IMR-90 (cell line): ENCODE data around the gene TANK. TPM values are rescaled to one million over a fixed set of nuclear protein-coding genes. Genes with fewer than 3 reads are reported as not detected.

Experiments
- ATAC-seq: fragments of 200-7000 bp; cut with Tn5 transposase; 2 replicates; pipeline ENCODE4 v1.9.1; 2020; ENCODE audit warnings: low read depth, mild to moderate bottlenecking, moderate library complexity
- BruUV-seq: library from RNA; stranded (reverse); fragments of 400-500 nt; replicated peaks from 2 replicates; lab custom pipeline; 2021; lab: Mats Ljungman, UMichigan
- CTCF ChIA-PET: fragments of 300-600 bp; formaldehyde crosslinking; extraction: SDS; loops from one replicate; lab custom pipeline; 2021; ENCODE audit warnings: antibody characterized with exemption; lab: Yijun Ruan, JAX
- POLR2A ChIA-PET: fragments of 300-600 bp; sonication (Branson Sonifier 250); formaldehyde crosslinking; loops from one replicate; lab custom pipeline; 2022; ENCODE audit warnings: antibody characterized with exemption; ENCODE audit not compliant: unreplicated experiment; lab: Charles Lee
- DNase-seq: peaks from one replicate; pipeline ENCODE4 v3.0.0; 2013
- H2AFZ ChIP-seq: replicated peaks from 2 replicates; pipeline ENCODE3; 2013; ENCODE audit warnings: low read length, mild to moderate bottlenecking; ENCODE audit not compliant: poor library complexity
- H2AK5ac ChIP-seq: 2 replicates; pipeline ENCODE4 v1.6.1; 2013; ENCODE audit warnings: low read depth, low read length, inconsistent platforms
- H2AK9ac ChIP-seq: replicated peaks from 2 replicates; pipeline ENCODE3; 2013; ENCODE audit warnings: mild to moderate bottlenecking, low read depth, low read length, moderate library complexity; ENCODE audit not compliant: poor library complexity
- H2BK120ac ChIP-seq: 2 replicates; pipeline ENCODE4 v1.6.1; 2013; ENCODE audit warnings: low read depth, low read length, inconsistent platforms
- H2BK15ac ChIP-seq: 3 replicates; pipeline ENCODE4 v1.6.1; 2013; ENCODE audit warnings: low read depth, low read length, inconsistent platforms
- H2BK20ac ChIP-seq: 2 replicates; pipeline ENCODE4 v1.6.1; 2013; ENCODE audit warnings: low read depth, mild to moderate bottlenecking, inconsistent platforms, low read length, moderate library complexity
- H2BK5ac ChIP-seq: 2 replicates; pipeline ENCODE4 v1.6.1; 2013; ENCODE audit warnings: mild to moderate bottlenecking, low read depth, low read length, inconsistent platforms; ENCODE audit not compliant: poor library complexity, severe bottlenecking
- H3K14ac ChIP-seq: replicated peaks from 2 replicates; pipeline ENCODE4 v1.6.1; 2013; ENCODE audit warnings: low read depth, low read length, inconsistent platforms
- H3K18ac ChIP-seq: 2 replicates; pipeline ENCODE4 v1.6.1; 2013; ENCODE audit warnings: low read depth, low read length, control low read depth
- H3K23ac ChIP-seq: 2 replicates; pipeline ENCODE4 v1.6.1; 2013; ENCODE audit warnings: low read depth, low read length, inconsistent platforms
- H3K27ac ChIP-seq: 2 replicates; pipeline ENCODE4 v1.5.1; 2013; ENCODE audit warnings: mild to moderate bottlenecking, control low read depth, low read length; ENCODE audit not compliant: insufficient read depth
- H3K27me3 ChIP-seq: 2 replicates; pipeline ENCODE4 v1.6.1; 2013; ENCODE audit warnings: low read length; ENCODE audit not compliant: control insufficient read depth, insufficient read depth
- H3K36me3 ChIP-seq: 2 replicates; pipeline ENCODE4 v1.6.1; 2013; ENCODE audit warnings: low read length, mixed read lengths; ENCODE audit not compliant: control insufficient read depth, insufficient read depth
- H3K4ac ChIP-seq: 2 replicates; pipeline ENCODE4 v1.6.1; 2013; ENCODE audit warnings: low read depth, low read length, inconsistent platforms
- H3K4me1 ChIP-seq: 2 replicates; pipeline ENCODE4 v1.6.1; 2013; ENCODE audit warnings: low read length, mixed read lengths; ENCODE audit not compliant: control insufficient read depth, insufficient read depth
- H3K4me2 ChIP-seq: 2 replicates; pipeline ENCODE4 v1.6.1; 2013; ENCODE audit warnings: low read depth, mild to moderate bottlenecking, control low read depth, low read length, moderate library complexity
- H3K4me3 ChIP-seq: 2 replicates; pipeline ENCODE4 v1.5.1; 2013; ENCODE audit warnings: low read depth, mild to moderate bottlenecking, control low read depth, low read length, moderate library complexity; ENCODE audit not compliant: insufficient read depth
- H3K56ac ChIP-seq: 2 replicates; pipeline ENCODE4 v1.6.1; 2013; ENCODE audit warnings: low read length, inconsistent platforms; ENCODE audit not compliant: insufficient read depth; ENCODE audit errors: extremely low read depth
- H3K79me1 ChIP-seq, 2 experiments: 2 replicates each; pipeline ENCODE4 v1.6.1; 2013; ENCODE audit warnings: low read length in 2 of 2, inconsistent platforms in 1 of 2, low read depth in 1 of 2
- H3K9ac ChIP-seq: 2 replicates; pipeline ENCODE4 v1.6.1; 2013; ENCODE audit warnings: low read depth, low read length, control low read depth
- H3K9me1 ChIP-seq: 2 replicates; pipeline ENCODE4 v1.6.1; 2013; ENCODE audit warnings: low read length, inconsistent platforms; ENCODE audit not compliant: insufficient read depth
- H3K9me3 ChIP-seq: 2 replicates; pipeline ENCODE4 v1.6.1; 2013; ENCODE audit warnings: low read length; ENCODE audit not compliant: control insufficient read depth, insufficient read depth
- H4K20me1 ChIP-seq: 2 replicates; pipeline ENCODE4 v1.6.1; 2013; ENCODE audit warnings: low read length, inconsistent platforms; ENCODE audit not compliant: insufficient read depth
- H4K5ac ChIP-seq: 2 replicates; pipeline ENCODE4 v1.6.1; 2013; ENCODE audit warnings: mild to moderate bottlenecking, low read depth, low read length, control low read depth
- H4K8ac ChIP-seq, 2 experiments: 2 replicates each; pipeline ENCODE4 v1.6.1; 2013; ENCODE audit warnings: low read depth in 2 of 2, low read length in 2 of 2, control low read depth in 1 of 2, inconsistent platforms in 1 of 2
- H4K91ac ChIP-seq: 2 replicates; pipeline ENCODE4 v1.6.1; 2013; ENCODE audit warnings: low read depth, low read length, inconsistent platforms; ENCODE audit not compliant: insufficient read depth
- BHLHE40 ChIP-seq: fragments of 150-350 bp; IDR thresholded peaks from 2 replicates; pipeline ENCODE4 v1.6.1; 2016; ENCODE audit warnings: mild to moderate bottlenecking, low read depth, low read length
- CTCF ChIP-seq: conservative IDR thresholded peaks from 2 replicates; pipeline ENCODE4 v1.5.1; 2012; ENCODE audit warnings: mild to moderate bottlenecking, low read depth, low read length, improper control_type of control experiment
- ELK1 ChIP-seq: fragments of 150-350 bp; IDR thresholded peaks from 2 replicates; pipeline ENCODE4 v1.6.1; 2016; ENCODE audit warnings: low read depth, mild to moderate bottlenecking, low read length, moderate library complexity, borderline replicate concordance
- FOS ChIP-seq: fragments of 150-350 bp; IDR thresholded peaks from 2 replicates; pipeline ENCODE4 v1.6.1; 2016; ENCODE audit warnings: low read depth, low read length
- MAZ ChIP-seq: IDR thresholded peaks from 2 replicates; pipeline ENCODE4 v1.6.1; 2012; ENCODE audit warnings: low read depth, mild to moderate bottlenecking, low read length, improper control_type of control experiment, moderate library complexity, borderline replicate concordance
- MXI1 ChIP-seq: IDR thresholded peaks from 2 replicates; pipeline ENCODE4 v1.6.1; 2012; ENCODE audit warnings: low read depth, mild to moderate bottlenecking, low read length, moderate library complexity, borderline replicate concordance
- NFE2L2 ChIP-seq: fragments of 150-350 bp; IDR thresholded peaks from 2 replicates; pipeline ENCODE4 v1.6.1; 2016; ENCODE audit warnings: low read depth, mild to moderate bottlenecking, low read length
- RFX5 ChIP-seq: IDR thresholded peaks from 2 replicates; pipeline ENCODE4 v1.8.0; 2012; ENCODE audit warnings: low read depth, mild to moderate bottlenecking, low read length, moderate library complexity
- WGBS, 2 experiments: methylation state at CpG; one replicate each; pipeline versions ENCODE4 v1.1.5 to v1.1.7; 2013; ENCODE audit warnings: missing lambda C conversion rate in 2 of 2; ENCODE audit not compliant: insufficient read length in 1 of 2; ENCODE audit errors: extremely low coverage in 2 of 2; 5-methylcytosine and 5-hydroxymethylcytosine counted together
- dilution Hi-C: fragments of 300-500 bp; cut with HindIII; formaldehyde crosslinking; loops from one replicate; pipeline ENCODE4 v1.14.3; 2018; ENCODE audit warnings: low sequenced_read_pairs; ENCODE audit not compliant: unreplicated experiment
- in situ Hi-C: fragments of 300-500 bp; cut with MboI; formaldehyde crosslinking; loops from 3 replicates; pipeline ENCODE4 v1.14.3; 2019; ENCODE audit warnings: low sequenced_read_pairs, inconsistent platforms, mixed read lengths
- intact Hi-C: fragments of 100-400 bp; cut with micrococcal nuclease; formaldehyde crosslinking; loops from 2 replicates; pipeline ENCODE4 v1.10.0; 2022
- polyA plus RNA-seq, 3 experiments: library from polyadenylated mRNA; depleted of rRNA; stranded (reverse); fragments of >200 nt; gene quantifications; 2 replicates each; pipeline ENCODE4 v1.2.3, GENCODE V29; 2012; ENCODE audit warnings: low replicate concordance in 1 of 3
- total RNA-seq: library from RNA; depleted of rRNA; stranded (reverse); fragments of >200 nt; gene quantifications from 2 replicates; pipeline ENCODE4 v1.2.3, GENCODE V29; 2012

TANK gene
- total and polyA plus RNA-seq, 2 of the 4 experiments (the other 2 are of a cell fraction): 25.4 to 41.9 TPM

- dilution Hi-C loops (no loop called here), intact Hi-C loops (no loop called here)
Measured at GRCh38 chr2:161112908-161113307, 47.3 kb upstream of the TANK start.

More at GRCh38 chr2:161112908-161113307, 47.3 kb upstream of the TANK start:
- Histone ChIP-seq H3K14ac (no peak overlapping the region), H3K36me3 (no peaks in the 10 kb centered on the region), H3K56ac (no peak overlapping the region), H3K9me3 (no peaks in the 10 kb centered on the region), H3K4me3 (no peak overlapping the region), H2AK9ac (no peak overlapping the region), H2BK120ac (no peak overlapping the region), H4K8ac (no peak overlapping the region), H3K18ac (no peak overlapping the region), H3K4ac (no peak overlapping the region), H3K27me3 (peaks cover 5% of the 10 kb centered on the region), H3K9ac (no peak overlapping the region), H4K5ac (no peak overlapping the region), H2BK20ac (no peak overlapping the region), H3K4me2 (no peak overlapping the region), H3K79me1 (no peaks in the 10 kb centered on the region), H3K9me1 (no peaks in the 10 kb centered on the region), H3K27ac (no peak overlapping the region), H3K4me1 (no peaks in the 10 kb centered on the region), H2BK5ac (no peak overlapping the region), H4K91ac (no peak overlapping the region), H2AK5ac (no peak overlapping the region), H2AFZ (no peak overlapping the region), H4K20me1 (no peaks in the 10 kb centered on the region), H3K23ac (no peak overlapping the region), H2BK15ac (no peak overlapping the region)
- ChIA-PET POLR2A (interaction anchor here (0.6 kb wide), 2 partner anchors 70 to 1310 kb away, joined by 3 read pairs; no protein-coding TSS in a partner anchor), CTCF (no interaction called here)
- DNase-seq (no peak), ATAC-seq (no peak)
- in situ Hi-C loops: no loop called here
- no TSS peak for BruUV-seq
- WGBS, 2 experiments: no CpG with 5 or more reads among the region's 1 CpG
- TF ChIP-seq RFX5 (no peak), MXI1 (no peak), NFE2L2 (no peak), BHLHE40 (no peak), CTCF (no peak), FOS (no peak), ELK1 (no peak), MAZ (no peak)
